GM19455 (cell line): ENCODE results near the gene OOSP1.
"Not testable (repeated sequence)": the region's sequence is repeated elsewhere in the genome, so short reads cannot be mapped to it uniquely, and the experiment has no call there.

Experiments used
- ATAC-seq: cut with Tn5 transposase; IDR thresholded peaks from one replicate; pipeline ENCODE4 v1.9.1; 2021; ENCODE audit not compliant: unreplicated experiment

OOSP1 gene

DNA sequence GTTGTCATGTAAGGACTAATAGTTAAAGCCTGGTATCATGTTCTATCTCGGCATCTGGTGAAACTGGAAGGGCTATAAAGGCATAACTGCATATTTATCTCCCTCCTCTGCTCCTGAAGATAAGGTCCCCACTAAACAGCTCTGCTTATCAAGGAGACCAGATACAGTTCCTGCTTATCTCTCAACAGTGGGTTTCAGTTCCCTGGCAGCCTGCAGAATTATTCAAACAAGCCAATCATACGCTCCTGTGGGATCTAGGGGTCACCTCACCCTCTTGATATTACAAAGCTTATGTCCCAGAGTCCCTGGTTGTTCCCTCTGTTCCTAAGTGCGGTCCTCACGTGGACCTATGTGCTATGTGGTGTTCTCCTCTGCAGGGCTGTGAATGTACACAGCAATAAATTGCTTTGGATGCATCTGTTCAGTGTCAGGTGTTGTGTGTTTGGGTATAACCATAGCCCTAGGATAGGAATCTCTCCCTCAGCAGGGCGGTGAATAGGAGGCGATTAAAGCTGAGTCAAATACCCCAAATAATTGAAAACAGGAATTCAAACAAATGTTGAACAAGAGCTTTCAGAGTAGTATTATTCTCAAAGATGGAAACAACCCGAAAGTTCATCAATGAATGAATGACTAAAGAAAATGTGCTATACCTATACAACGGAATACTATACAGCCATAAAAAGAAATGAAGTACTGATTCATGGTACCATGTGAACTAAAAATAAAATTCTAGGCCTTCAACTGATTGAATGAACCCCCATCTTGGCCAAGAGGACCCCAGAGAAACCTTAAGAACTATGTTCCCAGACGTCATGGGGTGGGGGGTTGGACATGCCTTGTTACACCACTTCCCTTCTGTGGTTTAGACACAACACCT is 22.5 kb downstream of the OOSP1 start:
- no peak for ATAC-seq

DNA sequence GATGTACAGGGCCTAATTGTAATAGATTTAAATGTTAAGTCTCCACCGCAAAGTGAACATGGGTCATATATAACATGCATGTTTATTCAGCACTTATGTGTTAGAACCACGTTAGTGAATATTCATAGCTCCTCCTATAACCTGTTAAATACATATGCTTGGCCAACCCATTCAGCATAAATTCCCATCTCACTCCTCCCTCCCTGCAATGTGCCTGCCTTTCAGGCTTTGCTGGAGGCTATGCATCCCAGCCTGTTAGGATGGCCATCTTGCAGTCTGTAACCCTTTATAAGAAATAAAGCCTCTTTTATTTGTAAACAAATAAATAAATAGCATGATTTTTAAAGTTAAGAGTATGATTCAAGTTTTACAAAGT is 23.9 kb downstream of the OOSP1 start:
- no peak for ATAC-seq

DNA sequence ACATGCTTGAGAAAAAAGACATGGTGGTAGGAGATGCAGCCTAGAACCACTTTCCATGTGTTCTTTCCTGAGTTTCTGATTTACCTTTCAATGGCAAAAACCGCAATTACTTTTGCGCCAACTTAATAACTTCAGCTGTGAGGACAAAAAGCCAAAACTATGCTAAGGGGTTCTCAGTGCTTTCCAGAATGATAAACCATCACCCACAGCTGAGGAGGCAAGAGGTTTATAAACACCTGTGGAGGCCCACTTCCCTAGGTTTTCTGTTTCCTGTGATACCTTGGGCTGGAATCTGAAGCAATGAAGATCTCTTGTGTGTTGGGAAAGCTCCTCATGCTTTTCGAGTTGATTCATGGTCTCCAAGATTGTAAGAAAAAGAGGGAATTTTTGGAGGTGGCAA is 25.5 kb downstream of the OOSP1 start, which contains the start of gene OOSP4A:
OOSP4A (plus strand) TSS at position 301 of the 400 bp plus-strand sequence; CDS start at position 301, 0 bp downstream.
- no peak for ATAC-seq

DNA sequence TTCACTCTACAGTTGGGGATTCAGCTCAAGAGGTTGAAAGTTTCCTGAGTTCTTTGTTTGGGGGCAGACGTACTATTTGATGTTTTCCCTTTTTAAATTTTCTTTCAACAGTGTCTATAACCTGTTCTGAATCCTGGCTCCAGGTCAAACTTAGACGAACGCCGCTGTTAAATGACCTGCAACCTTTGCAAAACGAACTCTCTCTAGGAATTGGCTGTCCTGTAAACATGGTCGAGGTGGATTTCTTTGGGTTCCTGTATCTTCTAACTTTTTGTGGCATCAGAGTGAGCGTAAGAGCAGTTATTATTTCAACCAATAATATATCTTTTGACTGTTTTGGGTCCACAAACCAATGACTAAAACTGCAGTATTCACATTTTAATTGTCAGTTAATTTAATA is 27.2 kb downstream of the OOSP1 start:
- no peak for ATAC-seq

DNA sequence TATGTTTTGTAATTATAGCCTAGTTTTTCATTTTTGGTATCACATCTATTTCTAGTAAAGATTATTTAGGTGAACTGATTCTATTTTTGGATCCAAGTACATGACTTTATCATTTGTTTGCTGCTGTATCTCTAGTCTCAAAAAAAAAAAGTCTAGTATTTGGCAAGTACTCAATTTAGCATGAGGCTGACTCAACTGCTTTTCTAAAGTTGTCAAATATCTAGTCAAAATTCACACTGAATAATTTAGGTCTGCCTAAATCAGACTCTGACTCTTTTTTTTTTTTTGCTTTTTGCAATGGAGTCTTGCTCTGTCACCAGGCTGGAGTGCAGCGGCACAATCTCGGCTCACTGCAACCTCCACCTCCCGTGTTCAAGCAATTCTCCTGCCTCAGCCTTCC is 28.0 kb downstream of the OOSP1 start:
- ATAC-seq = no peak

DNA sequence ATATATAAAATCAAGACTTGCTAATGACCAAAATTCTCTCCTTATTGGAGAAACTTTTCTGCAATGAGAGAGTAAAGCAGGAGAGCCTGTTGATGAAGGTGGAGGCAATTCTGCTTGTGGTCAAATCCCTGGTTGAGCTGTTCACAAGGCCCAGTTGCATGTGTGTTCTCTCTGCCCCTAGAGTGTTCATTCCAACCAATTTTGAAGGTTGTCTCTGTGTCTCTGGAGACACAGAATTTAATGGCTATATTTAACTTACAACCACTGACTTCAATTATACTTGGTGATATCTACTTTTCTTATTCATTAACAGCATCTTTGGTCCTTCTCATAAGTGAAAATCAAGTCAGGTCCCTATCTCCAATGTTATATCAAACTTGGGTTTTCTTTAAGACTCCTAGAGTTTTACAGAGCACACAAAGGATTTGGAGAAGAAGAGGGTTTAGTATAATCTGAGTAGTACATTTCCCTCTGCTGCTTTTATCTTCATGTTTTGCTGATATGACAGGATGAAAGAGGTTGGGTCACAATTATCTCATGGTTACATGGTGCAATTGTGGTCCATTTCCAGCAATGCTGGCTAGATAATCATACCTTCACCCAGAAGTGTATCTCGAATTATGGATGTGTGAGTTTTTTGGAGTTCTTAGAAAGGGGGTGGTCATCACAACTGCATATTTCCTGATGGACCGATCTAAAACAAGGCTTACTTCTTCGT is 29.6 kb downstream of the OOSP1 start:
- ATAC-seq = no peak

DNA sequence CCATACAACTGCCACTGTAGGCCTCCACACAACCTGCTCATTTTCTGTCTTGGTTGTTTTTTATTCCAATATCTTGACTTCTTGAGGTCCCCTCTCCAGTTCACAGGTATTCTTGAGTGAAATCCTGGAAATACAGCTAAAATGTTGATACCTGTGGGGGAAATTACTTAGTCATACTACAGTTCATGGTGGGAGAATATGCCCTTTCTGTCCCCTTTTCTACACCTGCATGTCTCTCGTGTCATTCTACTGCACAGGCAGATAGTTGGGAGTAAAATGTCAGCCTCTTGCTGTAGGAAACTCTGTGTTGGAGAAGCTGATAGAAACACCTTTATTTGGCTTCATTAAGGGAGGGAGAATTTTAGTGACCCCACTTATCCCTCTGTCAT is 30.2 kb downstream of the OOSP1 start:
- no peak for ATAC-seq

DNA sequence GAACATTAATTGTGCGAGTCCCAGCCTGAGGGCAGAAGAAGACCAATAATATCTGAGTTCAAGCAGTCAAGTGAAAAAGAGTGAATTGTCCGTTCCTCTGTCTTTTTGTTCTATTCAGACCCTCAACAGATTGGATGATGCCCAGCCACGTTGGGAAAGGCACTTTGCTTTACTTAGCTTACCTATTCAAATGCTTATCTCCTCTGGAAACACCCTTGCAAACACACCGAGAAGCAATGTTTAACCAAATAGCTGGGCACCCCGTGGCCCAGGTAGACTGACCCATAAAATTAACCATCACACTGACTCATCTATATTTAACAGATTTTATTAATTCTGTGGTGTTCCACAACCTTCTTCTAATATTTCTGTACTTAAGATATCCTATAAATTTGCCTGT is 34.9 kb downstream of the OOSP1 start:
- ATAC-seq = no peak

DNA sequence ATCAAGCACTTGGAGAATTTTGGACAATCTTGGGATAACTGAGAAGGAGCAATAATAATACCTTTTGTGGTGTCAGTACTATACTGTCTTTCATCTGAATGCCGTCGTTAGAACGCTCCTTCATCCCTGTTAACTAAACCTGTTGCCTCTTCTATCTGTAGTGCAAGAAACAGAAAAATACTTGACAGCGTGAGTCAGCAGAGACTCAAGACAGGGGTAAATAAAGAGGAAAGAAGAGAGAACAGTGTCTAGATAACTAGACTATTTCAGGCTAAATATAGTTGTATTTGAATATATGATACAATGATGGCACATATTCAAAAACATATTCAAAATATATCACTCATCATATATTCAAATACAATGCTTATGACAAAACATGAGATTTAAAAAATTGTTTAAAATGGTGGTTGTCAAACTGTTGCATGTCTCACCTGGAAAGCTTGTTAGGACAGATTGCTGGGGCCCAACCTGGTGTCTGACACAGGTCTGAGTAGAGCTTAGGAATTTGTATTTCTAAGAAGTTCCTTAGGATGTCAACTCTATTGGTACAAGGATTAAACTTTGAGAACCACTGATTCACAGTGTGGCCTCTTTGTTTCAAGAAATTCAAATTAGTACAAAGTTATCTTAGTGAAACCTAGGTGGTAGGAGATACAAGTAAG is 43.0 kb downstream of the OOSP1 start:
- ATAC-seq = no peak

DNA sequence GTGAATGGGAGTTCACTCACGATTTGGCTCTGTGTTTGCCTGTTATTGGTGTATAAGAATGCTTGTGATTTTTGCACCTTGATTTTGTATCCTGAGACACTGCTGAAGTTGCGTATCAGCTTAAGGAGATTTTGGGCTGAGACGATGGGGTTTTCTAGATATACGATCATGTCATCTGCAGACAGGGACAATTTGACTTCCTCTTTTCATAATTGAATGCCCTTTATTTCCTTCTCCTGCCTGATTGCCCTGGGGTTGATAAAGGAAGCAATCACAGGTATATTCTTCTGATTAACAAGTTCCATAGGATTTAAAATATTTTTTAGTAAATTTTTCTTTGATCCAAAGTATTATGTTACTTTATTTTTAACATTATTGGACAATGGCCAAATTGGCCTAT is 43.8 kb downstream of the OOSP1 start:
- ATAC-seq = not testable (repeated sequence)

DNA sequence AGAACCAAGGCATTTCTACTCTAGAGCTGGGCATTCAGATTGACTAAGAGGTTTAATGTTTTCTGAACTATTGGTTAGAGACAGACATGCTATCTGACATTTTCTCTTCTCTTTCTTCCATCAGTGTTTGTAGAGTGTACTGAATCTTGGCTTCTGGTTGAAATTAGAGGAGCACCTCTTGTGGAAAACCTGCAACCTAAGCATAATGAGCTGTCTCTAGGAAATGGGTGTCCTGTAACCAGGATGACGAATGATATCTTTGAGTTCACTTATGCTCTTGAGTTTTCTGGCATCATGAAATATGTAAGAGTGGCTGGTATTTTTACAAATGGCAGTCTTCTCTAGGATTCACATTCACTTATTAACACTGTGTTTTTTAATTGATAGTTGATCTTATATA is 45.0 kb downstream of the OOSP1 start:
- ATAC-seq = no peak

DNA sequence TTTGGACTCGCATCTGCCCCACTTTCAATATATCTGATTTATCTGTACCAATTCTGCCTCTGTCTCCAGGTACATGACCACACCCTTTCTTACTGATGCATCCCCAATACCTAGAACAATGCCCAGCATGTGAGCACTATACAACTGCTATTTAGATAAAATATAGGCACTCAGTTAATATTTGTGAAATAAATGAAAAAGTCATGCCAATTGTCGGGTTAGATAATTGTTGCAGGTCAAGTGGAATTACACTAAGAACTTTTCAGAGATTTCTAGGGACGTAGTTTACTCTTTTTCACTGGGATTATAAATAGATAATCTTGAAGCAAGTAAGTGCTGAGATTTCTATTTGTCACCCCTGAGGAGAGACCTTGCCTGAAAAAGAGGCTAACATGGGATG is 46.1 kb downstream of the OOSP1 start:
- ATAC-seq = no peak

DNA sequence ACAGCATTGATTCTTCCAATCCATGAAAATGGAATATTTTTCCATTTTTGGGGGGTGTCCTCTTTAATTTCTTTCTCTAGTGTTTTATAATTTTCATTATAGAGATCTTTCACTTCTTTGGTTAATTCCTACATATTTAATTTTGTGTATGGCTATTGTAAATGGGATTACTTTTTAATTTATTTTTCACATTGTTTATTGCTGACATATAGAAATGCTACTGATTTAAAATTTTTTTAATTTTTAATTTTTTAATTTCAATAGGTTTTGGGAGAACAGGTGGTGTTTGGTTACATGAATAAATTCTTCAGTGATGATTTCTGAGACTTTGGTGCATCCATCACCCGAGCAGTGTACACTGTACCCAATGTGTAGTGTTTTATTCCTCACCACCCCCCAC is 52.2 kb downstream of the OOSP1 start:
- no peak for ATAC-seq

DNA sequence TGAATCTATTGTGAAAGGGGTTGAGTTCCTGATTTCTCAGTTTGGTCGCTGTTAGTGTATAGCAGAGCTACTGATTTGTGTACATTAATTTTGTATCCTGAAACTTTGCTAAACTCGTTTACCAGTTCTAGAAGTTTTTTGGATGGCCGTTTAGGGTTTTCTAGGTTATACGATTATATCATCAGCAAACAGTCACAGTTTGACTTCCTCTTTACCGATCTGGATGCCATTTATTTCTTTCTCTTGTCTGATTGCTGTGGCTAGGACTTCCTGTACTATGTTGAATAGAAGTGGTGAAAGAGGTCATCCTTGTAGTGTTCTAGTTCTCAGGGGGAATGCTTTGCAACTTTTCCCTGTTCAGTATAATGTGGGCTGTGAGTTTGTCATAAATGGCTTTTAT is 54.2 kb downstream of the OOSP1 start:
- ATAC-seq = no peak

DNA sequence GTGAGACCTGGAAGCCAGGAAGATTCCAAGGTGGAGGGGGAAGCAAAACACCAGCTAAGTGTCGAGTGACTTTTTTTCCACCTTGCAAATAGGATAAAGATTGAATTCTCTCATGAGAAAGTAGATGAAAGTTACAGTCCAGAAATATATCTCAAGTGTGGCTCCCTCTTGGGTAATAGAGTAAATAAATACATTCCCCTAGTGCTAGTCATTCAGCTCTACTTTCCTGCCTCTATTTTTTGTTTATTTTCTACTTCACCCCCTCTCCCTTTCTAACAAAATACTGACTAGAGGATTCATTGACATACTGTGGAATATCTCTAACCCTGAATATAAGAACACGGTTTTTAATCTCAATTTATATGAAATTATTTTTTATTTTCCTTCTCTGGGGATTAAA is 59.6 kb downstream of the OOSP1 start:
- ATAC-seq = no peak

DNA sequence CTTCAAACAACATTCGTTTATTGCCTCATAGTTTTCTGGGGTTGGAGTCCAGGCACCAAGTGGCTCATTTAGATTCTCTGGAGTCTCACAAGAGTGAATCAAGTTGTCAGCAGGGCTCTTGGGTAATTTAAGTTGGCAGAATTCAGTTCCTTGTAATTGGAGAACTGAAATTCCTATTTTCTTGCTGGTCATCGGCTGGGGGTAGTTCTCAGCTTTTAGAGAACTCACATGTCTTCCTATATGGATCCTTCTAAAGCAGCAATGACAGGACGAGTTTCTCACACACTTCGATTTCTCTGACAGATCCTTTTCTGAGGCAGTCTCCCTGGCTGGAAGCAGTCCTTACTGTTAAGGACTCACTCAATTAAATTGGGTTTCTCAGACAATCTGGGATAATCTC is 61.5 kb downstream of the OOSP1 start:
- no peak for ATAC-seq

DNA sequence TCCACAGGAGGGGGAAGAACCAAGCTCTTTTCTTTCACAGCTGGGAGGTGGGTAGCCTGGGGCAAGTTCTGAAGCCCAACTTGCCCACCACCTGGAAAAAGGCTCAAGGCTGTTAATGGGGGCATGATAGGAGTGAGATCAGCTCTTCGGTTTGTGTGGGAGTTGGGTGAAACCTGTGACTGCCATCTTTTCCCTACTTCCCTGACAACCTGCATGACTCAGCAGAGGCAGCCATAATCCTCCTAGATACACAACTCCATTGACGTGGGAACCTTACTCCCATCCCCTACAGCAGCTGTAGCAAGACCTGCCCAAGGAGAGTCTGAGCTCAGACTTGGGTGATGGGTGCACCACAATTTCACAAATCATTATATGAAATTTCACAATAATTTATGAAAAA is 65.5 kb downstream of the OOSP1 start:
- no peak for ATAC-seq

DNA sequence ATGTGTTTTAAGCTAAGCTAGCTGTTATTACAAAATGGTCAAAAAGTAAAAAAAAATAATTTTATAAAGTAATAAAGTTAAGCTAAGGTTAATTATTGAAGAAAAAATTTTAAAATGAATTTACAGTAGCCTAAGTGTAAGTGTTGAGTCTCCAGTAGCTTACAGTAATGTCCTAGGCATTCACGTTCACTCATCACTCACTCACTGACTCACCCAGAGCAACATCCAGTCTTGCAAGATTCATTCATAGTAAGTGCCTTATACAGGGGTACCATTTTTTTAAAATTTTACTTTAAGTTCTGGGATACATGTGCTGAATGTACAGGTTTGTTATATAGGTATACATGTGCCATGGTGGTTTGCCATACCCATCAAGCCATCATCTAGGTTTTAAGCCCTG is 67.1 kb downstream of the OOSP1 start:
- no peak for ATAC-seq
